ENCODE data around the gene LYRM7.

DNA sequence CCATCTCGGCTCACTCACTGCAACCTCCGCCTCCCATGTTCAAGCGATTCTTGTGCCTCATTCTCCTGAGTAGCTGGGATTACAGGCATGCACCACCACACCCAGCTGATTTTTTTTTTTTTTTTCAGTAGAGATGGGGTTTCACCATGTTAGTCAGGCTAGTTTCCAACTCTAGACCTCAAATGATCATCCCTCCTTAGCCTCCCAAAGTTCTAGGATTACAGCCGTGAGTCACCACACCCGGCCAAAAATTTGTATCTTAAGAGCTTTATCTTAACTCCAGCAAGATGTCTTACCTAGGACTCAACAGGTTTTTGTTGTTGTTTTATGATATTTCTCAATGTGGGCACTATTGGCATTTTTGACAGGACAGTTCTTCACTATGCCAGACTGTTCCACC, 27.9 kb downstream of the LYRM7 start:
- TF ChIP-seq POLR2A (IDR thresholded peaks at IDR 0.05) (no peak), POLR2AphosphoS5 (IDR thresholded peaks at IDR 0.05) (no peak)
- TF ChIP-seq, protein P1, sequence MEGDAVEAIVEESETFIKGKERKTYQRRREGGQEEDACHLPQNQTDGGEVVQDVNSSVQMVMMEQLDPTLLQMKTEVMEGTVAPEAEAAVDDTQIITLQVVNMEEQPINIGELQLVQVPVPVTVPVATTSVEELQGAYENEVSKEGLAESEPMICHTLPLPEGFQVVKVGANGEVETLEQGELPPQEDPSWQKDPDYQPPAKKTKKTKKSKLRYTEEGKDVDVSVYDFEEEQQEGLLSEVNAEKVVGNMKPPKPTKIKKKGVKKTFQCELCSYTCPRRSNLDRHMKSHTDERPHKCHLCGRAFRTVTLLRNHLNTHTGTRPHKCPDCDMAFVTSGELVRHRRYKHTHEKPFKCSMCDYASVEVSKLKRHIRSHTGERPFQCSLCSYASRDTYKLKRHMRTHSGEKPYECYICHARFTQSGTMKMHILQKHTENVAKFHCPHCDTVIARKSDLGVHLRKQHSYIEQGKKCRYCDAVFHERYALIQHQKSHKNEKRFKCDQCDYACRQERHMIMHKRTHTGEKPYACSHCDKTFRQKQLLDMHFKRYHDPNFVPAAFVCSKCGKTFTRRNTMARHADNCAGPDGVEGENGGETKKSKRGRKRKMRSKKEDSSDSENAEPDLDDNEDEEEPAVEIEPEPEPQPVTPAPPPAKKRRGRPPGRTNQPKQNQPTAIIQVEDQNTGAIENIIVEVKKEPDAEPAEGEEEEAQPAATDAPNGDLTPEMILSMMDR (IDR thresholded peaks at IDR 0.05) = no peak

All from prostate gland (tissue), 2 donors.